Left ventricle myocardium inferior (tissue), 1 donor: ENCODE data around the gene ADD2. TPM values are rescaled to one million over a fixed set of nuclear protein-coding genes. Genes with fewer than 3 reads are reported as not detected.

ENCODE experiments used
- DNase-seq: peaks from one replicate; pipeline ENCODE4 v3.0.0-alpha.2; 2020
- H3K27ac ChIP-seq: fragments of 200-600 bp; replicated peaks from 2 replicates; pipeline ENCODE4 v1.8.0; 2021
- H3K27me3 ChIP-seq: fragments of 200-600 bp; 2 replicates; pipeline ENCODE4 v1.8.0; 2021; ENCODE audit warnings: low read depth
- H3K36me3 ChIP-seq: fragments of 200-600 bp; 2 replicates; pipeline ENCODE4 v1.8.0; 2021
- H3K4me1 ChIP-seq: fragments of 200-600 bp; 2 replicates; pipeline ENCODE4 v1.8.0; 2021
- H3K4me3 ChIP-seq: fragments of 200-600 bp; 2 replicates; pipeline ENCODE4 v1.8.0; 2021; ENCODE audit warnings: mild to moderate bottlenecking, moderate library complexity
- H3K9me3 ChIP-seq: fragments of 200-600 bp; replicated peaks from 2 replicates; pipeline ENCODE4 v1.8.0; 2021
- CTCF ChIP-seq: fragments of 200-600 bp; IDR thresholded peaks from 2 replicates; pipeline ENCODE4 v1.8.0; 2021; ENCODE audit warnings: antibody characterized with exemption, mild to moderate bottlenecking, borderline replicate concordance
- intact Hi-C: fragments of 100-400 bp; cut with micrococcal nuclease; formaldehyde crosslinking; loops from one replicate; pipeline ENCODE4 v1.11.0; 2022
- total RNA-seq: library from RNA; stranded (reverse); fragmentation: NEBNext Ultra II Directional; extraction: Animal tissue kit (Norgen Biotek cat#: 25700); gene quantifications from one replicate; pipeline ENCODE4 v1.2.1, GENCODE V29; 2021
- donor health status: DM: no; HTN: yes; CAD: no; lungs with severe emphysema.

The ADD2 gene
- total RNA-seq, 1 donor from 2014 or later = 2.7 TPM

- Histone ChIP-seq H3K9me3 (no peaks in the 10 kb centered on the region), H3K27ac (no peak within 1 kb of the TSS), H3K4me3 (peak within 1 kb of the TSS; percentile 59), H3K4me1 (peaks cover 14% of the 10 kb centered on the region), H3K27me3 (peaks cover 99% of the 10 kb centered on the region), H3K36me3 (no peaks in the 10 kb centered on the region)
- no peak for DNase-seq
- intact Hi-C loops = no loop called here
- TF ChIP-seq CTCF = no peak
Measured at GRCh38 chr2:70790136-70790828, 22.3 kb upstream of the ADD2 start, which contains the start of gene FIGLA. FIGLA (minus strand) TSS chr2:70790643; CDS start chr2:70790638, 5 bp downstream.

- TF ChIP-seq CTCF = peak; percentile 69
- H3K27me3 ChIP-seq = peaks cover 95% of the 10 kb centered on the region
- no peak overlapping the region for H3K27ac ChIP-seq
- intact Hi-C loops = no loop called here
- H3K4me1 ChIP-seq = peaks cover 14% of the 10 kb centered on the region
- peak; percentile 39 for DNase-seq
- H3K9me3 ChIP-seq = no peaks in the 10 kb centered on the region
- peak overlapping the region; percentile 59 for H3K4me3 ChIP-seq
- no peaks in the 10 kb centered on the region for H3K36me3 ChIP-seq
Measured at GRCh38 chr2:70789304-70790135, 21.5 kb upstream of the ADD2 start.

GRCh38 chr2:70785137-70785911, 17.3 kb upstream of the ADD2 start:
- Histone ChIP-seq H3K27ac (no peak overlapping the region), H3K4me1 (peaks cover 11% of the 10 kb centered on the region), H3K4me3 (no peak overlapping the region), H3K9me3 (no peaks in the 10 kb centered on the region), H3K36me3 (no peaks in the 10 kb centered on the region), H3K27me3 (peaks cover 82% of the 10 kb centered on the region)
- intact Hi-C loops = no loop called here
- TF ChIP-seq CTCF = peak; percentile 55
- no peak for DNase-seq

GRCh38 chr2:70784320-70784719, 16.3 kb upstream of the ADD2 start:
- no peak for DNase-seq
- H3K4me3 ChIP-seq = no peak overlapping the region
- H3K27me3 ChIP-seq = peaks cover 79% of the 10 kb centered on the region
- H3K4me1 ChIP-seq = peaks cover 2% of the 10 kb centered on the region
- H3K27ac ChIP-seq = no peak overlapping the region
- intact Hi-C loops = no loop called here
- no peaks in the 10 kb centered on the region for H3K36me3 ChIP-seq
- TF ChIP-seq CTCF = no peak
- no peaks in the 10 kb centered on the region for H3K9me3 ChIP-seq

GRCh38 chr2:70779911-70780545, 12.0 kb upstream of the ADD2 start:
- intact Hi-C loops = no loop called here
- TF ChIP-seq CTCF = no peak
- no peak overlapping the region for H3K4me3 ChIP-seq
- H3K27ac ChIP-seq = no peak overlapping the region
- DNase-seq = no peak
- H3K27me3 ChIP-seq = peaks cover 71% of the 10 kb centered on the region
- no peaks in the 10 kb centered on the region for H3K9me3 ChIP-seq
- H3K36me3 ChIP-seq = no peaks in the 10 kb centered on the region
- H3K4me1 ChIP-seq = no peaks in the 10 kb centered on the region
